Skeletal muscle tissue (tissue), 4 donors: ENCODE measurements around the gene TNP1. TPM values are rescaled to one million over a fixed set of nuclear protein-coding genes. Genes with fewer than 3 reads are reported as not detected.

ENCODE experiments used
- H3K27ac ChIP-seq: one replicate; pipeline ENCODE4 v1.7.0; 2013; ENCODE audit warnings: mild to moderate bottlenecking, low read depth, low read length, inconsistent platforms
- H3K27me3 ChIP-seq, 3 donors: one replicate each; pipeline ENCODE4 v1.7.0; 2013; ENCODE audit warnings: low read length in 3 of 3; ENCODE audit not compliant: control insufficient read depth in 3 of 3, insufficient read depth in 3 of 3
- H3K36me3 ChIP-seq, 3 donors: one replicate each; pipeline ENCODE4 v1.7.0; 2013; ENCODE audit warnings: low read length in 3 of 3; ENCODE audit not compliant: control insufficient read depth in 3 of 3, insufficient read depth in 3 of 3
- H3K4me1 ChIP-seq, 3 donors: one replicate each; pipeline ENCODE4 v1.7.0; 2013; ENCODE audit warnings: low read length in 3 of 3, mild to moderate bottlenecking in 3 of 3; ENCODE audit not compliant: control insufficient read depth in 3 of 3, insufficient read depth in 3 of 3
- H3K4me3 ChIP-seq, 3 donors: one replicate each; pipeline ENCODE4 v1.7.0; 2013; ENCODE audit warnings: low read length in 3 of 3
- H3K9ac ChIP-seq, 3 donors: one replicate each; pipeline ENCODE4 v1.7.0; 2013; ENCODE audit warnings: low read length in 3 of 3, mild to moderate bottlenecking in 3 of 3, moderate library complexity in 2 of 3, low read depth in 1 of 3
- H3K9me3 ChIP-seq, 3 donors: one replicate each; pipeline ENCODE4 v1.7.0; 2013; ENCODE audit warnings: low read length in 3 of 3; ENCODE audit not compliant: control insufficient read depth in 3 of 3
- total RNA-seq: library from RNA; depleted of rRNA; stranded (reverse); fragments of >200 nt; gene quantifications from one replicate; pipeline ENCODE4 v1.2.3, GENCODE V29; 2014
- donor health status: Osteomylitis.

Gene TNP1
- total RNA-seq, 1 donor from 2014 or later: not detected

- no peak overlapping the region for H3K27ac ChIP-seq
- H3K4me3 ChIP-seq: peak overlapping the region in 1 of 3 donors; percentile 4
- H3K4me1 ChIP-seq: peaks cover 18 to 48% (median 30%) of the 10 kb centered on the region in 3 donors
- no peak overlapping the region for H3K9ac ChIP-seq
- no peaks in the 10 kb centered on the region for H3K27me3 ChIP-seq
- H3K9me3 ChIP-seq: no peaks in the 10 kb centered on the region
- H3K36me3 ChIP-seq: no peaks in the 10 kb centered on the region
Observed at GRCh38 chr2:216878072-216878471, 18.2 kb upstream of the TNP1 start.

DNA sequence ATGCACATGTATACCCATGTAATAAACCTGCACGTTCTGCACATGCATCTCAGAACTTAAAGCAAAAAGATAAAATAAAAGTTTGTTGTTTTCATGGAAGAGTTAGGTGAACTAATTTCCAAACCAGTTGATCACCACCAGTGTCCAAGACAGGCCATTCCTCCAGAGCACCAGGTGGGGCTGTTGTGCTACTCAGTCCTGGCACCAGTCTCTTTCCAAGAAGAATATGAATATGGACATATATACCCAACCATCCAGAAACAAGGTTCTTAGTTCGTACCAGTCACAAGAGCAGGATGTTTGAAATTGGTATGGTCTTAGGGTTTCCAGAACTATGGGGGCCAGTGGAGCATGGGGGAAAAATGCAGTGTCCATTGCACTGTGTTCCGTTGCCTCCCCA is 17.2 kb upstream of the TNP1 start:
- Histone ChIP-seq H3K27me3 (no peaks in the 10 kb centered on the region), H3K9ac (no peak overlapping the region), H3K36me3 (no peaks in the 10 kb centered on the region), H3K9me3 (no peaks in the 10 kb centered on the region), H3K27ac (no peak overlapping the region), H3K4me1 (peaks cover 18 to 39% (median 24%) of the 10 kb centered on the region in 3 donors), H3K4me3 (no peak overlapping the region)

- Histone ChIP-seq H3K36me3 (no peaks in the 10 kb centered on the region), H3K27me3 (no peaks in the 10 kb centered on the region), H3K9ac (no peak overlapping the region), H3K27ac (no peak overlapping the region), H3K4me3 (no peak overlapping the region), H3K9me3 (no peaks in the 10 kb centered on the region), H3K4me1 (peaks cover 11 to 28% (median 14%) of the 10 kb centered on the region in 3 donors)
Observed at GRCh38 chr2:216875862-216876261, 16.0 kb upstream of the TNP1 start.

DNA sequence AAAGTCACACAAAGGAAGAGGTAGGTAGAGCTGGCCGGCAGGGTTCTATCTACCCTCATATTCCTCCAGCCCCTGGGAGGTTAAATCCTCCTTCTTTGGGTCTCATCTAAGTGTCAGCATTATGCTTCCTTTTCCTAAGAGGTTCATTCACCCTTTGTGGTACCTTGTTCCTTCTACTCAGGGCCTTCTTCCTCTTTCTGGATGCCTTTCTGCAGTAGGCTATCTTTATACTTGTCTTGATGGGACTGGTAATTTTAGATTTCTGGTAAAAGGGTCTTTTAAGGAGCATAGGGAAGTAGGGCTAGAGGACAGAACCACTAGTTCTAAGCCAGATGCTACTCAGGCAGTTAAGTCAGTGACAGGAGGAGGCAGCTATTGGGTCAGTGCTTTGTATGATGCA is 13.7 kb upstream of the TNP1 start:
- Histone ChIP-seq H3K27ac (no peak overlapping the region), H3K36me3 (no peaks in the 10 kb centered on the region), H3K27me3 (no peaks in the 10 kb centered on the region), H3K9ac (no peak overlapping the region), H3K9me3 (no peaks in the 10 kb centered on the region), H3K4me3 (no peak overlapping the region), H3K4me1 (peaks cover 2 to 5% (median 2%) of the 10 kb centered on the region in 3 donors)

DNA sequence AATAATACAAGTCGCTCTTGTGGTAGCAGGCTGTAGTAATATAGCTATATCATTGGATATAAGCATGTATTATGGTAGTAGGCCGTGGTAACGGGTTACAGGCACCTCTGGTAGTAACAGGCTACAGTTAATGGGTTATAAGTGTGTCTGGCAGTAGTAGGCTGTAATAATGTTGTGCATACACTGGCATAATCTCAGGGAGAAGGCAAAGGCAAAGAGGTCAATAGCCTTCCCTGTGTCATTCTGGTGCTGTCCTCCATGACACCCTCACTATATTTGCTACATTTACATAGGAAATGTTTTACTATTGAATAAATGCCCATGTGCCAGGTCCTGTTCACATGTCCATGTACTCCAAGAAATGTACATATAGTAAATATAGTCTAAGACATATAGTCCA is 12.8 kb upstream of the TNP1 start:
- H3K9me3 ChIP-seq: no peaks in the 10 kb centered on the region
- no peak overlapping the region for H3K9ac ChIP-seq
- no peak overlapping the region for H3K4me3 ChIP-seq
- no peak overlapping the region for H3K27ac ChIP-seq
- H3K27me3 ChIP-seq: no peaks in the 10 kb centered on the region
- H3K36me3 ChIP-seq: no peaks in the 10 kb centered on the region
- peaks cover 0 to 3% (median 0%) of the 10 kb centered on the region in 3 donors for H3K4me1 ChIP-seq

GRCh38 chr2:216872040-216872439 is 12.2 kb upstream of the TNP1 start:
- no peaks in the 10 kb centered on the region for H3K27me3 ChIP-seq
- no peak overlapping the region for H3K4me3 ChIP-seq
- H3K36me3 ChIP-seq: no peaks in the 10 kb centered on the region
- H3K9ac ChIP-seq: no peak overlapping the region
- no peak overlapping the region for H3K27ac ChIP-seq
- no peaks in the 10 kb centered on the region for H3K9me3 ChIP-seq
- H3K4me1 ChIP-seq: no peaks in the 10 kb centered on the region

DNA sequence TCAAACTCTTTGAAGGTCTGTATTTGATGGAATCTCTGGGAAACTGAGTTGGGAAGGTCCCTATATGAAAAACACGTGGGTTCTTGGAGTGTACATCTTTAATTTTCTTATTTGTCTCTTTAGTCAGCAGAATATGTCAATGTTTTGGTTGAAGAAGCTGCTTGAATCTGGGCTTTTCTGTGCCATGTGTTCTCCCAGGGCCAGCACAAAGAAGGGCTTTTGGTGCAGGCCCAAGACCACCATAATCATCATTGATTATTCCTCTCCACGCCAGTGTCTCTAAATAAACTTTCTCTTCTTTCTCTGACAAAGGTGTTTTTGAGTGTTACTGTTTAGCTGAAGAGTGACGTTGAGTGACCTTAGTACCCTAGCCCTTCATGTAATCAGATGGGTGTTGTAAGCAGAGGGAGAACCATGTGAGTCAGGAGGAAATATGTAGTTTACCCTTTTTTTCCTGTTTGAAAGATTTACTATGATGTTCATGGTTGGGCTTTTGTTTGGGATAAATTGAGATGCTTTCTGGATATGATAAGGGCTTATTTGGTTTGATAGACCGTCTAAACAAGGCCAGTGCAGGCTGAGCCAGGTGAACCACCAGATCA is 11.6 kb upstream of the TNP1 start:
- H3K9me3 ChIP-seq: no peaks in the 10 kb centered on the region
- H3K9ac ChIP-seq: no peak overlapping the region
- no peak overlapping the region for H3K27ac ChIP-seq
- no peaks in the 10 kb centered on the region for H3K27me3 ChIP-seq
- no peaks in the 10 kb centered on the region for H3K4me1 ChIP-seq
- H3K4me3 ChIP-seq: no peak overlapping the region
- H3K36me3 ChIP-seq: no peaks in the 10 kb centered on the region

DNA sequence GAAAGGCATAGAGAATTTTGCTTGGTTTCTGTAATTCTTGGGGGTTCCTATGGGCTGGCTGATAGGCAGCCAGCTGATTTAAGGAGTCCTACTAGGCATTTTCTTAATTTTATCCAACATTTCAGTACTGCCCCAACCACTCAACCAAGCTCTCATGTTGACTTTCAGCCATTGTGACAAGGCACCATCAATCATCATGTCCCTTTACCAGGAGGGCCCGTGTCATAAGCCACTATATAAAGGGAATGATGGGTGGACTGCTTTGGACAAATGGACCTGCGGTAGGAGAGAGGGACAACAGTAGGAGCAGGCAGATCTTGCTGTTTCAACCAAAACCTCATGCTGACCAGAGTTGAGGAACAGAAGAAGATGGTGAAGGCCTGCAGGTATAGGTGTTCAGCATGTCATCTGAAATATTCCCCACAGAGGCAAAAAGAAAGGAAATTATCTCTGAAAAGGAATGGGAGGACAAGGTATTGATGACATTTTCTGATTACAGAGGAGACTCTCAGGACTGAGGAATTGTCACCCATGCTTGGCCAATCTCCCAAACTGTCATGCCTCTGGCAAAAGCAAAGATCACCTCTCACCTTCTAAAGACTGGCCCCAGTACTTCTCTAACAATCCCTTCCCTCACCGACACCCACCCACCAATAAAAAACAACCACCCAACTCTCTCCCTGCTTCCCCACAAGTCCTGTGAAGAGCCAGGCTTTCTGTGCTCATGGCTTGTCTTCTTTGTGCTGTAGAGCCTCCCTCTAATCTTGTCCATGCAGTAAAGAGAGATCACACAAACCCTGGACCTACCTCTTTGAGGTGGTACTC is 10.9 kb upstream of the TNP1 start:
- H3K4me3 ChIP-seq: no peak overlapping the region

GRCh38 chr2:216866515-216867095 is 6.7 kb upstream of the TNP1 start:
- no peak overlapping the region for H3K27ac ChIP-seq
- no peak overlapping the region for H3K4me3 ChIP-seq
- no peaks in the 10 kb centered on the region for H3K27me3 ChIP-seq
- H3K36me3 ChIP-seq: no peaks in the 10 kb centered on the region
- H3K9me3 ChIP-seq: no peaks in the 10 kb centered on the region
- H3K9ac ChIP-seq: no peak overlapping the region
- H3K4me1 ChIP-seq: no peaks in the 10 kb centered on the region

More for the DNA sequence above, 10.9 kb upstream of the TNP1 start:
- no peaks in the 10 kb centered on the region for H3K9me3 ChIP-seq
- H3K27me3 ChIP-seq: no peaks in the 10 kb centered on the region
- H3K9ac ChIP-seq: no peak overlapping the region
- no peaks in the 10 kb centered on the region for H3K4me1 ChIP-seq
- no peaks in the 10 kb centered on the region for H3K36me3 ChIP-seq
- H3K27ac ChIP-seq: no peak overlapping the region

GRCh38 chr2:216865658-216866057 is 5.8 kb upstream of the TNP1 start:
- H3K4me1 ChIP-seq: no peaks in the 10 kb centered on the region
- H3K4me3 ChIP-seq: no peak overlapping the region
- H3K9me3 ChIP-seq: no peaks in the 10 kb centered on the region
- H3K27me3 ChIP-seq: no peaks in the 10 kb centered on the region
- no peak overlapping the region for H3K27ac ChIP-seq
- no peak overlapping the region for H3K9ac ChIP-seq
- no peaks in the 10 kb centered on the region for H3K36me3 ChIP-seq
